Smooth muscle cell (in vitro differentiated cells): Measurements from ENCODE around the gene LSR. TPM values are rescaled to one million over a fixed set of nuclear protein-coding genes. Genes with fewer than 3 reads are reported as not detected.

Experiments
- DNase-seq: peaks from one replicate; lab custom pipeline; 2025; ENCODE audit not compliant: unreplicated experiment; lab: John Stamatoyannopoulos, UW
- H2AFZ ChIP-seq: fragments of 200-600 bp; sonication (generic); 2 replicates; pipeline ENCODE4 v1.6.0; 2016; ENCODE audit warnings: antibody characterized with exemption, low read depth, mild to moderate bottlenecking
- H3F3A ChIP-seq: fragments of 200-600 bp; sonication (generic); 2 replicates; pipeline ENCODE4 v1.6.0; 2017; ENCODE audit warnings: antibody characterized with exemption, low read depth
- H3K27ac ChIP-seq: fragments of 200-600 bp; sonication (generic); 2 replicates; pipeline ENCODE4 v1.5.1; 2016; ENCODE audit warnings: low read depth, mild to moderate bottlenecking
- H3K27me3 ChIP-seq: fragments of 200-600 bp; sonication (generic); 2 replicates; pipeline ENCODE4 v1.6.1; 2016; ENCODE audit warnings: low read depth, mild to moderate bottlenecking
- H3K36me3 ChIP-seq: fragments of 200-600 bp; sonication (generic); 2 replicates; pipeline ENCODE4 v1.5.1; 2016; ENCODE audit warnings: low read depth
- H3K4me1 ChIP-seq: fragments of 200-600 bp; sonication (generic); 2 replicates; pipeline ENCODE4 v1.5.1; 2016; ENCODE audit warnings: low read depth
- H3K4me2 ChIP-seq: fragments of 200-600 bp; sonication (generic); 2 replicates; pipeline ENCODE4 v1.6.0; 2016; ENCODE audit warnings: mild to moderate bottlenecking
- H3K4me3 ChIP-seq: fragments of 200-600 bp; sonication (generic); 2 replicates; pipeline ENCODE4 v1.5.1; 2016; ENCODE audit warnings: mild to moderate bottlenecking
- H3K79me2 ChIP-seq: fragments of 200-600 bp; sonication (generic); 2 replicates; pipeline ENCODE4 v1.6.0; 2016; ENCODE audit warnings: low read depth, mild to moderate bottlenecking
- H3K9ac ChIP-seq: fragments of 200-600 bp; sonication (generic); 2 replicates; pipeline ENCODE4 v1.6.0; 2016; ENCODE audit warnings: low read depth
- H3K9me3 ChIP-seq: fragments of 200-600 bp; sonication (generic); replicated peaks from 2 replicates; pipeline ENCODE4 v1.5.1; 2016; ENCODE audit warnings: low read depth
- H4K20me1 ChIP-seq: fragments of 200-600 bp; sonication (generic); 2 replicates; pipeline ENCODE4 v1.6.0; 2016; ENCODE audit warnings: low read depth
- CTCF ChIP-seq: fragments of 200-600 bp; sonication (generic); IDR thresholded peaks from 2 replicates; pipeline ENCODE4 v1.5.1; 2017; ENCODE audit warnings: borderline replicate concordance, mild to moderate bottlenecking, antibody characterized with exemption; ENCODE audit not compliant: insufficient read depth, poor library complexity, severe bottlenecking
- WGBS: methylation state at CpG from one replicate; pipeline ENCODE4 v1.1.7; 2016; ENCODE audit warnings: low lambda C conversion rate; 5-methylcytosine and 5-hydroxymethylcytosine counted together
- polyA plus RNA-seq: library from polyadenylated mRNA; unstranded; fragments of >200 nt; fragmentation: Nextera tagmentation; extraction: Ambion mirVana; gene quantifications from 2 replicates; pipeline ENCODE4 v1.2.1, GENCODE V29; 2016
- total RNA-seq: library from RNA; depleted of rRNA; stranded (reverse); fragments of >200 nt; gene quantifications from 2 replicates; pipeline ENCODE4 v1.2.3, GENCODE V29; 2014

LSR gene
- total and polyA plus RNA-seq, 2 experiments from 2014 or later, result 14.0 to 14.2 TPM

- no peak for DNase-seq
- no peaks in the 10 kb centered on the region for H3K27me3 ChIP-seq
- WGBS, result 93% methylated on average over 7 of the region's 7 CpGs
- H3K36me3 ChIP-seq, result no peaks in the 10 kb centered on the region
- H3F3A ChIP-seq, result no peaks in the 10 kb centered on the region
- no peaks in the 10 kb centered on the region for H4K20me1 ChIP-seq
- no peak overlapping the region for H3K27ac ChIP-seq
- H2AFZ ChIP-seq, result no peak overlapping the region
- H3K9ac ChIP-seq, result no peak overlapping the region
- TF ChIP-seq CTCF, result no peak
- no peaks in the 10 kb centered on the region for H3K4me1 ChIP-seq
- no peaks in the 10 kb centered on the region for H3K9me3 ChIP-seq
- H3K79me2 ChIP-seq, result no peaks in the 10 kb centered on the region
- no peak overlapping the region for H3K4me3 ChIP-seq
- H3K4me2 ChIP-seq, result no peak overlapping the region
Measured at GRCh38 chr19:35211545-35212230, 37.1 kb upstream of the LSR start.

GRCh38 chr19:35212241-35212640 lies 36.6 kb upstream of the LSR start:
- Histone ChIP-seq H3K27me3 (no peaks in the 10 kb centered on the region), H3F3A (no peaks in the 10 kb centered on the region), H3K79me2 (no peaks in the 10 kb centered on the region), H3K36me3 (no peaks in the 10 kb centered on the region), H3K9me3 (no peaks in the 10 kb centered on the region), H3K4me3 (no peak overlapping the region), H3K4me1 (no peaks in the 10 kb centered on the region), H4K20me1 (no peaks in the 10 kb centered on the region), H3K9ac (no peak overlapping the region), H3K4me2 (no peak overlapping the region), H3K27ac (no peak overlapping the region), H2AFZ (no peak overlapping the region)
- no peak for DNase-seq
- 72% methylated on average over 7 of the region's 7 CpGs for WGBS
- no peak for TF ChIP-seq CTCF

- Histone ChIP-seq H3F3A (no peaks in the 10 kb centered on the region), H3K79me2 (no peaks in the 10 kb centered on the region), H2AFZ (no peak overlapping the region), H3K4me1 (no peaks in the 10 kb centered on the region), H3K4me3 (no peak overlapping the region), H3K27me3 (no peaks in the 10 kb centered on the region), H3K9ac (no peak overlapping the region), H4K20me1 (no peaks in the 10 kb centered on the region), H3K36me3 (no peaks in the 10 kb centered on the region), H3K4me2 (no peak overlapping the region), H3K9me3 (no peaks in the 10 kb centered on the region), H3K27ac (no peak overlapping the region)
- DNase-seq, result no peak
- no peak for TF ChIP-seq CTCF
- WGBS, result 83% methylated on average over 21 of the region's 21 CpGs
Measured at GRCh38 chr19:35213663-35214632, 34.9 kb upstream of the LSR start.
